ENCODE measurements around the gene MACROD2.

DNA sequence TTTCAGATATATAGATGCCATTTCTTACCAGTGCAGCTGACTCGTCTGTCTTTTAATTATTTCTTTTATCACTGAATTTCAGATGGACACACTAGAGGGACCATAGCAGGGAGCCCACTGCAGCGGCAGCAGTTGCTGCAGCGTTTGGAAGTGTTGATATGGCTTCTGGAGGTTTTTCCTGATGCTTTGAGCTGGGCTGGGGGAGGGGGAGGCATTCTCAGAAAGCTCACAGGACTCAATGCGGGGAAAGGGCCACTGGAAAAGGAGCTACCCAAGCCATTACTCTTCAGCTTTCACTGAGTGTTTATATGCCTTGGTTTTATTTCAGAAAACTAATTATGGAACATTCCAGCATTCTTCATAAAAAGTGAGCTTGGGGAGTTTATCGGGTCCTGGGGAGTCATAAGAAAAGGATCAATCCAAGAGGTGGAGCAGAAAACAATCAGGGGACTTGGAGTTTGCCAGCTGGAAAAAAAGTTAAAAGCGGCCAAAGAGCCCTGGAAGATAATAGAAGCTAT is 1082.5 kb downstream of the MACROD2 start:
- TF ChIP-seq POLR2AphosphoS5 (IDR thresholded peaks at IDR 0.05) (no peak), CTCF (IDR thresholded peaks at IDR 0.05) (no peak), POLR2A (IDR thresholded peaks at IDR 0.05) (no peak)
